Endodermal cell (in vitro differentiated cells): ENCODE measurements around the gene RGS7. TPM values are rescaled to one million over a fixed set of nuclear protein-coding genes. Genes with fewer than 3 reads are reported as not detected.

Experiments used
- DNase-seq: peaks from one replicate; pipeline ENCODE4 v3.0.0-alpha.2; 2017
- H3K27ac ChIP-seq: 2 replicates; pipeline ENCODE4 v1.5.1; 2013; ENCODE audit warnings: mild to moderate bottlenecking, low read depth, low read length, moderate library complexity
- H3K27me3 ChIP-seq: 2 replicates; pipeline ENCODE4 v1.6.1; 2013; ENCODE audit warnings: mild to moderate bottlenecking, low read length, moderate library complexity; ENCODE audit not compliant: insufficient read depth, control insufficient read depth, poor library complexity, severe bottlenecking
- H3K36me3 ChIP-seq: 2 replicates; pipeline ENCODE4 v1.7.0; 2013; ENCODE audit warnings: mild to moderate bottlenecking, low read length, moderate library complexity; ENCODE audit not compliant: control insufficient read depth, insufficient read depth
- H3K4me1 ChIP-seq: one replicate; pipeline ENCODE4 v1.7.0; 2013; ENCODE audit warnings: low read length; ENCODE audit not compliant: control insufficient read depth, insufficient read depth
- H3K4me3 ChIP-seq: 2 replicates; pipeline ENCODE4 v1.5.1; 2013; ENCODE audit warnings: mild to moderate bottlenecking, low read length, moderate library complexity
- H3K9ac ChIP-seq: 2 replicates; pipeline ENCODE4 v1.6.1; 2013; ENCODE audit warnings: mild to moderate bottlenecking, low read length, moderate library complexity; ENCODE audit not compliant: poor library complexity, severe bottlenecking; ENCODE audit errors: extremely low read depth
- H3K9me3 ChIP-seq: 2 replicates; pipeline ENCODE4 v1.6.1; 2013; ENCODE audit warnings: mild to moderate bottlenecking, low read length, moderate library complexity; ENCODE audit not compliant: control insufficient read depth
- H3K27ac Mint-ChIP-seq: 2 replicates; pipeline ENCODE4 v1.8.0; 2020; ENCODE audit warnings: mixed read lengths
- H3K27me3 Mint-ChIP-seq: 2 replicates; pipeline ENCODE4 v1.8.0; 2021; ENCODE audit warnings: mild to moderate bottlenecking, mixed read lengths; ENCODE audit not compliant: insufficient read depth
- H3K36me3 Mint-ChIP-seq: 2 replicates; pipeline ENCODE4 v1.8.0; 2020; ENCODE audit warnings: low read depth, mixed read lengths
- H3K4me1 Mint-ChIP-seq: 2 replicates; pipeline ENCODE4 v1.8.0; 2020; ENCODE audit warnings: mixed read lengths
- H3K4me3 Mint-ChIP-seq: 2 replicates; pipeline ENCODE4 v1.8.0; 2020; ENCODE audit warnings: mild to moderate bottlenecking, moderate library complexity, mixed read lengths
- H3K9me3 Mint-ChIP-seq: 2 replicates; pipeline ENCODE4 v1.8.0; 2020; ENCODE audit warnings: mild to moderate bottlenecking, mixed read lengths
- WGBS, 2 experiments: methylation state at CpG; one replicate each; pipeline versions ENCODE4 v1.1.5 to v1.1.7; 2013; ENCODE audit warnings: missing lambda C conversion rate in 2 of 2, mixed read lengths in 1 of 2; ENCODE audit not compliant: insufficient coverage in 1 of 2, insufficient read length in 1 of 2; 5-methylcytosine and 5-hydroxymethylcytosine counted together
- total RNA-seq, 2 donors: library from RNA; stranded (reverse); fragmentation: NEBNext Ultra II Directional in 1 of 2; extraction: Animal tissue kit (Norgen Biotek cat#: 25700) in 1 of 2; gene quantifications; 2 replicates in 1 of 2; 3 replicates in 1 of 2; pipeline ENCODE4 v1.2.1, GENCODE V29; 2021
- TF ChIP-seq, protein P1 (sequence below): fragments of 200-600 bp; sonication (generic); conservative IDR thresholded peaks from 2 replicates; pipeline ENCODE4 v1.5.0; 2021; ENCODE audit warnings: antibody characterized with exemption, mild to moderate bottlenecking

The RGS7 gene
- total RNA-seq, 2 donors from 2014 or later = 1.0 to 1.1 TPM

DNA sequence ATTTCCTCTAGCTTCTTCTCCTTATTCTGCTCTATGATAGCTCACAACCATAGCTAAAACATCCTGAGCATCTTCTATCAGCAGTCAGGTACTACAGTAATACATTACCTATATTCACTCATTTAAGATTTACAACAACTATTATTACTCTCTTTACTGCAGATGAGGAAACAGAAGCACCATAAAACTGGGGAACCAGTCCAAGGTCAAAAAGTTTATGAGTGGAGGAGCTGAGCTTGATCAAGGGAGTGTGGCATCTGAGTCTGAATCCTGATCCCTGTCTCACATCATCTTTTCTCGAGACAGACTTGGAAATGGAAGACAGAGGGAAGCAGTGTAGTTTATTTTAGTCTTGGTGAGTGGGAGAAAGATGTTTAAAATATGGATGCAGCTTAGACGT, 288.6 kb downstream of the RGS7 start:
- no peak overlapping the region for H3K27ac ChIP-seq
- no peak overlapping the region for H3K9ac ChIP-seq
- no peaks in the 10 kb centered on the region for H3K9me3 ChIP-seq
- 73 to 87% methylated on average over 2 of the region's 2 CpGs for WGBS, 2 experiments
- Mint-ChIP-seq H3K27ac (no peak overlapping the region), H3K4me1 (peaks cover 2% of the 10 kb centered on the region), H3K4me3 (no peak overlapping the region), H3K9me3 (no peaks in the 10 kb centered on the region), H3K27me3 (no peaks in the 10 kb centered on the region), H3K36me3 (no peaks in the 10 kb centered on the region)
- no peaks in the 10 kb centered on the region for H3K36me3 ChIP-seq
- no peaks in the 10 kb centered on the region for H3K27me3 ChIP-seq
- TF ChIP-seq, protein P1, sequence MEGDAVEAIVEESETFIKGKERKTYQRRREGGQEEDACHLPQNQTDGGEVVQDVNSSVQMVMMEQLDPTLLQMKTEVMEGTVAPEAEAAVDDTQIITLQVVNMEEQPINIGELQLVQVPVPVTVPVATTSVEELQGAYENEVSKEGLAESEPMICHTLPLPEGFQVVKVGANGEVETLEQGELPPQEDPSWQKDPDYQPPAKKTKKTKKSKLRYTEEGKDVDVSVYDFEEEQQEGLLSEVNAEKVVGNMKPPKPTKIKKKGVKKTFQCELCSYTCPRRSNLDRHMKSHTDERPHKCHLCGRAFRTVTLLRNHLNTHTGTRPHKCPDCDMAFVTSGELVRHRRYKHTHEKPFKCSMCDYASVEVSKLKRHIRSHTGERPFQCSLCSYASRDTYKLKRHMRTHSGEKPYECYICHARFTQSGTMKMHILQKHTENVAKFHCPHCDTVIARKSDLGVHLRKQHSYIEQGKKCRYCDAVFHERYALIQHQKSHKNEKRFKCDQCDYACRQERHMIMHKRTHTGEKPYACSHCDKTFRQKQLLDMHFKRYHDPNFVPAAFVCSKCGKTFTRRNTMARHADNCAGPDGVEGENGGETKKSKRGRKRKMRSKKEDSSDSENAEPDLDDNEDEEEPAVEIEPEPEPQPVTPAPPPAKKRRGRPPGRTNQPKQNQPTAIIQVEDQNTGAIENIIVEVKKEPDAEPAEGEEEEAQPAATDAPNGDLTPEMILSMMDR = no peak
- no peaks in the 10 kb centered on the region for H3K4me1 ChIP-seq
- no peak overlapping the region for H3K4me3 ChIP-seq
- no peak for DNase-seq

DNA sequence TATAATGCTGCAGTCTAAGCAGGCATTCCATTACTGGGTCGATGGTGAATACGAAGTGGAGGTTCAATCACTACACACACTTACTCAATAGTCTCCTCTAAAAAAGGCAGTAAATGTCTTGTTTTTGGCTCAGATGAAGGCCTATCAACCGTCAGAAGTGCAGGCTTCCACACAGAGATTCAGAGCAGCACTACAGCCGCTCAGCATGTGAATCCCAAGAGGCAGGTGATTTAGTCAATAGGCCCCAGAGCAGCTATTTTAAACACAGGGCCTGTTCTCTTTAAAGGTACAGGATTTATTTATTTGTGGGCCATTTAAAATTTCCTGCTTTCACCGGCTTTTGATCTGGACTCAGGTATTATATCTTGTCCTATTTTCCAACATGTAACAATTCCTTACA, 293.7 kb downstream of the RGS7 start:
- no peaks in the 10 kb centered on the region for H3K9me3 Mint-ChIP-seq
- Histone ChIP-seq H3K27ac (no peak overlapping the region), H3K4me1 (no peaks in the 10 kb centered on the region), H3K36me3 (no peaks in the 10 kb centered on the region), H3K4me3 (no peak overlapping the region), H3K9ac (no peak overlapping the region), H3K9me3 (no peaks in the 10 kb centered on the region), H3K27me3 (no peaks in the 10 kb centered on the region)
- WGBS, 2 experiments = 77 to 79% methylated on average over 5 of the region's 5 CpGs
- H3K36me3 Mint-ChIP-seq = no peaks in the 10 kb centered on the region
- TF ChIP-seq, protein P1 = no peak
- no peaks in the 10 kb centered on the region for H3K27me3 Mint-ChIP-seq
- H3K4me1 Mint-ChIP-seq = peaks cover 10% of the 10 kb centered on the region
- no peak for DNase-seq
- H3K4me3 Mint-ChIP-seq = no peak overlapping the region
- no peak overlapping the region for H3K27ac Mint-ChIP-seq

DNA sequence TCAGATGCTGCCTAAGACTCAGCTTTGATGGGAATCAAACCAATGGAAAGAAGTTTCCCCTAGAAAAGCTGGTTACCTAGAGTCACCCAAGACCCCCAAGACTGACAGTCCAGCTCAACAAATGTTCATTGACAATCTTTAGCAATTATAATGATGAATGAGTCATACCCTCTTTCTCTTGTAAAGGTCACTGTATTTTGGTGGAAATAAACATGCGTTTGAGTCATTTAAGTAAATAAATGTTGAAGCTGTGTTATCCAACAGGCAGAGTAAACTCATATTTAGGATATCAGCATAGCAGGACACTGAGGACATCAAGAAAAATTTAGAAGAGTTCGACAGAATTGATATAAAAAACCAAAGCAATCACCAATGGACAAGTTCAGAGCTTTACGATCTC, 295.9 kb downstream of the RGS7 start:
- Histone ChIP-seq H3K27ac (no peak overlapping the region), H3K4me1 (no peaks in the 10 kb centered on the region), H3K4me3 (no peak overlapping the region), H3K27me3 (no peaks in the 10 kb centered on the region), H3K9ac (no peak overlapping the region), H3K36me3 (no peaks in the 10 kb centered on the region), H3K9me3 (no peaks in the 10 kb centered on the region)
- 97% methylated on average over 2 of the region's 3 CpGs; no CpG with 5 or more reads in 1 of the 2 experiments for WGBS, 2 experiments
- no peaks in the 10 kb centered on the region for H3K9me3 Mint-ChIP-seq
- peaks cover 11% of the 10 kb centered on the region for H3K4me1 Mint-ChIP-seq
- H3K27ac Mint-ChIP-seq = no peak overlapping the region
- no peaks in the 10 kb centered on the region for H3K27me3 Mint-ChIP-seq
- no peak overlapping the region for H3K4me3 Mint-ChIP-seq
- TF ChIP-seq, protein P1 = no peak
- no peaks in the 10 kb centered on the region for H3K36me3 Mint-ChIP-seq
- no peak for DNase-seq
